NCI-H526 (cell line): ENCODE data around the gene LUC7L3.
"Not testable (repeated sequence)": the region's sequence is repeated elsewhere in the genome, so short reads cannot be mapped to it uniquely, and the experiment has no call there.

Source experiments
- DNase-seq, 2 experiments: peaks; one replicate each; lab custom pipeline; 2025; lab: John Stamatoyannopoulos, UW

The LUC7L3 gene

GRCh38 chr17:50708050-50709000 is 11.1 kb upstream of the LUC7L3 start:
- DNase-seq, result peak; percentile 58 to 73

- DNase-seq, result not testable (repeated sequence)
Measured at GRCh38 chr17:50709053-50709452, 10.3 kb upstream of the LUC7L3 start.

- no peak for DNase-seq
Measured at GRCh38 chr17:50710025-50710424, 9.4 kb upstream of the LUC7L3 start.

- DNase-seq, result no peak
Measured at GRCh38 chr17:50710650-50711049, 8.8 kb upstream of the LUC7L3 start.

GRCh38 chr17:50712641-50713040 is 6.8 kb upstream of the LUC7L3 start:
- no peak for DNase-seq

- no peak for DNase-seq
Measured at GRCh38 chr17:50715471-50715870, 3.9 kb upstream of the LUC7L3 start.

GRCh38 chr17:50719924-50720794 is 756 bp downstream of the LUC7L3 start:
- DNase-seq, result peak in 1 of 2 experiments; percentile 56

- DNase-seq, result peak; percentile 21 to 55
Measured at GRCh38 chr17:50721194-50722010, 2.0 kb downstream of the LUC7L3 start.

- DNase-seq, result no peak
Measured at GRCh38 chr17:50722746-50723145, 3.3 kb downstream of the LUC7L3 start.

- DNase-seq, result not testable (repeated sequence)
Measured at GRCh38 chr17:50724622-50725021, 5.2 kb downstream of the LUC7L3 start.

GRCh38 chr17:50725769-50726655 is 6.6 kb downstream of the LUC7L3 start:
- DNase-seq, result no peak

- no peak for DNase-seq
Measured at GRCh38 chr17:50728112-50728429, 8.7 kb downstream of the LUC7L3 start.

GRCh38 chr17:50728881-50729765 is 9.7 kb downstream of the LUC7L3 start:
- no peak for DNase-seq

- DNase-seq, result no peak
Measured at GRCh38 chr17:50731575-50732460, 12.4 kb downstream of the LUC7L3 start.

GRCh38 chr17:50735287-50735686 is 15.9 kb downstream of the LUC7L3 start:
- DNase-seq, result no peak

- no peak for DNase-seq
Measured at GRCh38 chr17:50737118-50737698, 17.8 kb downstream of the LUC7L3 start.

GRCh38 chr17:50739098-50739497 is 19.7 kb downstream of the LUC7L3 start:
- no peak for DNase-seq

GRCh38 chr17:50745631-50746030 is 26.2 kb downstream of the LUC7L3 start:
- DNase-seq, result no peak

- DNase-seq, result no peak
Measured at GRCh38 chr17:50749245-50749644, 29.8 kb downstream of the LUC7L3 start.
